Immature natural killer cell (primary cell): ENCODE data around the gene CLEC16A. TPM values are rescaled to one million over a fixed set of nuclear protein-coding genes. Genes with fewer than 3 reads are reported as not detected.

Experiments
- DNase-seq, 3 donors: peaks; one replicate each; pipeline ENCODE4 v3.0.0; 2022; ENCODE audit warnings: mixed read lengths in 1 of 3
- H3K27ac Mint-ChIP-seq, 6 donors: one replicate each; pipeline ENCODE4 v1.8.0; 2020; ENCODE audit warnings: mixed read lengths in 6 of 6, mild to moderate bottlenecking in 5 of 6, inconsistent platforms in 4 of 6, moderate library complexity in 3 of 6
- H3K27me3 Mint-ChIP-seq, 3 donors: one replicate each; pipeline ENCODE4 v1.8.0; 2020 to 2021; ENCODE audit warnings: low read depth in 3 of 3, mild to moderate bottlenecking in 3 of 3, mixed read lengths in 3 of 3, moderate library complexity in 3 of 3, inconsistent platforms in 1 of 3
- H3K36me3 Mint-ChIP-seq, 3 donors: one replicate each; pipeline ENCODE4 v1.8.0; 2020; ENCODE audit warnings: mixed read lengths in 3 of 3, inconsistent platforms in 2 of 3, mild to moderate bottlenecking in 2 of 3
- H3K4me1 Mint-ChIP-seq, 2 donors: one replicate each; pipeline ENCODE4 v1.8.0; 2020; ENCODE audit warnings: inconsistent platforms in 2 of 2, mild to moderate bottlenecking in 2 of 2, mixed read lengths in 2 of 2, moderate library complexity in 1 of 2
- H3K4me3 Mint-ChIP-seq, 5 donors: one replicate each; pipeline ENCODE4 v1.8.0; 2020; ENCODE audit warnings: mild to moderate bottlenecking in 5 of 5, mixed read lengths in 5 of 5, inconsistent platforms in 3 of 5, moderate library complexity in 3 of 5
- H3K9me3 Mint-ChIP-seq, 6 donors: one replicate each; pipeline ENCODE4 v1.8.0; 2020; ENCODE audit warnings: mild to moderate bottlenecking in 6 of 6, mixed read lengths in 6 of 6, inconsistent platforms in 4 of 6, moderate library complexity in 3 of 6
- polyA plus RNA-seq, 3 donors: library from polyadenylated mRNA; unstranded; fragments of 300-500 nt; fragmentation: Illumina TruSeq; gene quantifications; one replicate each; pipeline ENCODE4 v1.2.3, GENCODE V29; 2021

CLEC16A gene
- polyA plus RNA-seq, 3 donors from 2014 or later, result 5.6 to 19.9 (median 5.6) TPM

DNA sequence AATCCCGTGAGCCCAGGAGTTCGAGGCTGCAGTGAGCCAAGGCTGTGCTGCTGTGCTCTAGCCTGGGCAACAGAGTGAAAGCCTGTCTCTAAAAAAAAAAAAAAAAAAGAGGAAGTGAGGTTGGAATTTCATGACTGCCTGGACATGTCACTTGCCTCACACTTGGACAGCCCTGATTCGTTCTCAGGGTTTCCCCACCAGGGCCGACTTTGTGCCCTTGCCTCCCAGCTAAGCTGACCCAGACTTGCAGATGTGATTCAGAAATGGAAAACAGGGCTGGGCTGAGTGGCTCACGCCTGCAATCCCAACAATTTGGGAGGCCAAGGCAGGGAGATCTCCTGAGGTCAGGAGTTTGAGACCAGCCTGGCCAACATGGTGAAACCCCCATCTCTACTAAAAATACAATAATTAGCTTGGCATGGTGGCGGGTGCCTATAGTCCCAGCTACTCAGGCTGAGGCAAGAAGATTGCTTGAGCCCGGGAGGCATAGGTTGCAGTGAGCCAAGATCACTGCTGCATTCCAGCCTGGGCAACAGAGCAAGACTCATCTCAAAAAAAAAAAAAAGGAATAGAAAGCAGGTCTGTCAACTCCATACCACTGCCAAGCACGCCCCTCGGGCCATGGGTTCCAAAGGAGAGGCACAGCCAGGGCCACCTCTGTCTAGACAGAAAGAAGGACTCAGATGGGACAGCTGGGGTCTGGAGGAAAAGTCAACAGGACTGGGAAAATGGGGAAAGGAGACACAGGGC, 264.7 kb downstream of the CLEC16A start:
- H3K27ac Mint-ChIP-seq, result no peak overlapping the region
- H3K4me3 Mint-ChIP-seq, result no peak overlapping the region
- H3K36me3 Mint-ChIP-seq, result no peaks in the 10 kb centered on the region
- peaks cover 0 to 4% (median 0%) of the 10 kb centered on the region in 6 donors for H3K9me3 Mint-ChIP-seq
- H3K4me1 Mint-ChIP-seq, result peaks cover 18 to 19% of the 10 kb centered on the region in 2 donors
- DNase-seq, result no peak
- H3K27me3 Mint-ChIP-seq, result peaks cover 3 to 8% (median 5%) of the 10 kb centered on the region in 3 donors

GRCh38 chr16:11210260-11210659, 265.9 kb downstream of the CLEC16A start:
- Mint-ChIP-seq H3K27me3 (peaks cover 3 to 7% (median 5%) of the 10 kb centered on the region in 3 donors), H3K4me3 (no peak overlapping the region), H3K27ac (no peak overlapping the region)

DNA sequence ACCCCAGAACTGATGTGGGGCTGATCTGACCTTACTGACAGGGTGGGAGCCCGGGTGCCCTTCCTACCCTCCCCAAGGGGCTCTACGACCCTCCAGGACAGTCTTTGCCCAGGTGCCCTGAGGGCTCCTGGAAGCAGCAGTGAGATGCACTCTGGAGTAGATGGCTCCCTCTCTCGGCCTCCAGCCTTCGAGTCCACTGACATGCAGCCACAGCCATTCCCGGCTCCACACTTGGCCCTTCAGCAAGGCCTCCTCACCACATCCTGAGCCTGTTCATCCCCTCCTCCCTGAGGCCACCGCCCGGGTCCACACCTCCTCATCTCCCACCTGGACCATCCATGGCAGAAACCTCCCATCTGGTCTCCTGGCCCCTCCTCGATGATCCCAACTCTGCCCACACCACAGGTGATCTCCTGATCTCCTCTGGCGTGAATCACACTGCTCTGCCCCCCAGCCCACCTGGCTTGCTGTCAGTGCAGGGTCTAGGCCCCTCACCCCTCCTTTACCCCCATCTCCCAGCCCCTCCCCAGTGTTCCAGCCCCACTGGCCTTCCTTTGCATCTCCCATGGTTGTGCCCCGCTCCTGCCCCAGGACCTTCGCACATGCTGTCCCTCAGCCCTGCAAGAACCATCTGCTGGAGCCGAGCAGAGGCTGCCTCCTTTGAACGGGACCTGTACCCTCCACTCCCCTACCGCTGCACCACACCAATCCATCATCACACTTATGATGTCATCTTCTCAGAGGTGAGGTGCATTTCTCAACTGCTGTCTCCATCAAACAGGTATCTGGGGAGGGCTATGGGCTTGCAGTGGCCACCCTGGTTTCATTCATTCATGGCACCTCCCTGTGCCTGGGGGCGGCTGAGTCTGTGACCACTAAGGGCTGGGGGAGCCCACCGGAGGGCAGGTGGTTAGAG, 267.0 kb downstream of the CLEC16A start:
- no peak overlapping the region for H3K27ac Mint-ChIP-seq
- no peak overlapping the region for H3K4me3 Mint-ChIP-seq
- H3K27me3 Mint-ChIP-seq, result peaks cover 3 to 5% (median 5%) of the 10 kb centered on the region in 3 donors
- H3K4me1 Mint-ChIP-seq, result peaks cover 11 to 12% of the 10 kb centered on the region in 2 donors
- H3K36me3 Mint-ChIP-seq, result peaks cover 0 to 6% (median 5%) of the 10 kb centered on the region in 3 donors
- peaks cover 0 to 7% (median 2%) of the 10 kb centered on the region in 6 donors for H3K9me3 Mint-ChIP-seq
- DNase-seq, result no peak

More at GRCh38 chr16:11210260-11210659, 265.9 kb downstream of the CLEC16A start:
- Mint-ChIP-seq H3K36me3 (no peaks in the 10 kb centered on the region), H3K4me1 (peaks cover 15 to 16% of the 10 kb centered on the region in 2 donors), H3K9me3 (peaks cover 0 to 4% (median 0%) of the 10 kb centered on the region in 6 donors)
- no peak for DNase-seq

DNA sequence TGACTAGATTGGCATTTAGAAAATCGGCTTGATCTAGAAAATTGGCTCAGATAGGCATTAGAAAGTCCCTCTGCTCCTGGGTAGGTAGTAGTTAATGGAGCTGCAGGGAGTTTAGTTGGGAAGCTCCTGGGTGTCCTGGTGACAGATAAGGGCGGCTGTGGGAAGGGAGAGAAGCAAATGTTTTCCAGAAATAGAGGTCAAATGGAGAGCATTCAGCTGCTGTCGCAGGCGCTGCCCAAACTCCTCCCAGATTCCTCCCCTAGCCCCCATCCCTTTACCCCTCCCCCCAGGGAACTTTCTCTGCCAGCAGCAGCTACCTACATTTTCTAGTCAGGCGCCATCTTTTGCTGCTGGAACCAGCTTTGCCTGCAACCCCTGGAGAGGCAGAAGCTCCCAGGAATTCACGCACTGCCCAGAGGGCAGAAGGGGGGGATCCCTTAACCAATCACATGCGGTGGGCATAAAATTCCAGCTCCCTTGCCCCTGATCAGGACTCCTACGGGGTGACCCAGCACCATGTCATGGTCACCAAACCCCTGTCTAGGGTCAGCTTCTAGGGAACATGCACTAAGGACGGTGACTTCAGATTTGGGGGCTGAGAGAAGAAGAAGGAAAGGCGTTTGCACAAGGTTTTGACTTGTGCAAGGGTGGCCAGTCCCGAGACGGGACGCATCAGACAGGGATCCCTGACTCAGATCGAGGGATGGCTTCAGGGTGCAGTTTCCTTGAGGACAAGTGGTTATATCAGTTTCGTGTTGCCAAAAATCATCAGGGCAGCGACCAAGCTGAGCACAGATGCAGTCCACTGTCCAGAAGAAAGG, 267.8 kb downstream of the CLEC16A start:
- peaks cover 0 to 7% (median 6%) of the 10 kb centered on the region in 3 donors for H3K36me3 Mint-ChIP-seq
- peaks cover 3% of the 10 kb centered on the region in 2 donors for H3K4me1 Mint-ChIP-seq
- H3K4me3 Mint-ChIP-seq, result no peak overlapping the region
- H3K27ac Mint-ChIP-seq, result no peak overlapping the region
- DNase-seq, result no peak
- peaks cover 0 to 3% (median 2%) of the 10 kb centered on the region in 3 donors for H3K27me3 Mint-ChIP-seq
- H3K9me3 Mint-ChIP-seq, result peaks cover 0 to 6% (median 3%) of the 10 kb centered on the region in 6 donors

GRCh38 chr16:11212798-11213196, 268.4 kb downstream of the CLEC16A start:
- peaks cover 0 to 9% (median 3%) of the 10 kb centered on the region in 6 donors for H3K9me3 Mint-ChIP-seq
- H3K27ac Mint-ChIP-seq, result no peak overlapping the region
- no peak for DNase-seq
- H3K4me1 Mint-ChIP-seq, result no peaks in the 10 kb centered on the region
- peaks cover 0 to 9% (median 7%) of the 10 kb centered on the region in 3 donors for H3K36me3 Mint-ChIP-seq
- no peak overlapping the region for H3K4me3 Mint-ChIP-seq
- peaks cover 0 to 3% (median 1%) of the 10 kb centered on the region in 3 donors for H3K27me3 Mint-ChIP-seq

- H3K9me3 Mint-ChIP-seq, result peaks cover 0 to 13% (median 4%) of the 10 kb centered on the region in 6 donors
Measured at GRCh38 chr16:11213373-11213772, 269.0 kb downstream of the CLEC16A start.

GRCh38 chr16:11213799-11214198, 269.4 kb downstream of the CLEC16A start:
- Mint-ChIP-seq H3K4me1 (peaks cover 2 to 3% of the 10 kb centered on the region in 2 donors), H3K36me3 (peaks cover 0 to 14% (median 7%) of the 10 kb centered on the region in 3 donors), H3K9me3 (peaks cover 0 to 13% (median 5%) of the 10 kb centered on the region in 6 donors), H3K27ac (no peak overlapping the region), H3K4me3 (no peak overlapping the region), H3K27me3 (peaks cover 0 to 3% (median 0%) of the 10 kb centered on the region in 3 donors)
- DNase-seq, result no peak

More at GRCh38 chr16:11213373-11213772, 269.0 kb downstream of the CLEC16A start:
- no peak for DNase-seq
- H3K4me3 Mint-ChIP-seq, result no peak overlapping the region
- no peak overlapping the region for H3K27ac Mint-ChIP-seq
- H3K4me1 Mint-ChIP-seq, result no peaks in the 10 kb centered on the region
- H3K36me3 Mint-ChIP-seq, result peaks cover 0 to 10% (median 7%) of the 10 kb centered on the region in 3 donors
- H3K27me3 Mint-ChIP-seq, result peaks cover 0 to 3% (median under 1%) of the 10 kb centered on the region in 3 donors

DNA sequence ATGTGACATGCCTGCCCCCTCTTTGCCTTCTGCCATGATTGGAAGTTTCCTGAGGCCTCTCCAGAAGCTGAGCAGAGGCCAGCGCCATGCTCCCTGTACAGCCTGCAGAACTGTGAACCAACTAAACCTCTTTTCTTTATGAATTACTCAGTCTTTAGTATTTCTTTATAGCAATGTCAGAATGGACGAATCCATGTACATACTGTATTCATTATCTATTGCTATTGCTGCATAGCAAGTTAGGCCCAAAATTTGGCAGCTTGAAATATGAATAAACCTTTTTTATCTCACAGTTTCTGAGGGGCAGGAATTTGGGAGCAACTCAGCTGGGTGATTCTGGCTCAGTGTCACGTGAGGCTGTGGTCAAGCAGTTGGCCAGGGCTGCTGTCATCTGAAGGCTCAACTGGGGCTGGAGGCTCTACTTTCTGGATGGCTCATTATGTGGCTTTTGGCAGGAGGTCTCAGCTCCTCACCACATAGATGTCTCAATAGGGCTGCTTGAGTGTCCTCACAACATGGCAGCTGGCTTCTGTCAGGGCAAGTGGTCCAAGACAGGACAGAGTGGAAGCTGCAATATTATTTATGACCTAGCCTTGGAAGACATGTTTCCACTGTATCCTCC, 271.7 kb downstream of the CLEC16A start:
- DNase-seq, result no peak
- Mint-ChIP-seq H3K4me3 (no peak overlapping the region), H3K4me1 (peaks cover 7 to 8% of the 10 kb centered on the region in 2 donors), H3K27ac (peak overlapping the region in 1 of 6 donors; percentile 50), H3K27me3 (peaks cover 2 to 5% (median 3%) of the 10 kb centered on the region in 3 donors), H3K9me3 (peaks cover 0 to 13% (median 6%) of the 10 kb centered on the region in 6 donors), H3K36me3 (peaks cover 0 to 14% (median 7%) of the 10 kb centered on the region in 3 donors)

DNA sequence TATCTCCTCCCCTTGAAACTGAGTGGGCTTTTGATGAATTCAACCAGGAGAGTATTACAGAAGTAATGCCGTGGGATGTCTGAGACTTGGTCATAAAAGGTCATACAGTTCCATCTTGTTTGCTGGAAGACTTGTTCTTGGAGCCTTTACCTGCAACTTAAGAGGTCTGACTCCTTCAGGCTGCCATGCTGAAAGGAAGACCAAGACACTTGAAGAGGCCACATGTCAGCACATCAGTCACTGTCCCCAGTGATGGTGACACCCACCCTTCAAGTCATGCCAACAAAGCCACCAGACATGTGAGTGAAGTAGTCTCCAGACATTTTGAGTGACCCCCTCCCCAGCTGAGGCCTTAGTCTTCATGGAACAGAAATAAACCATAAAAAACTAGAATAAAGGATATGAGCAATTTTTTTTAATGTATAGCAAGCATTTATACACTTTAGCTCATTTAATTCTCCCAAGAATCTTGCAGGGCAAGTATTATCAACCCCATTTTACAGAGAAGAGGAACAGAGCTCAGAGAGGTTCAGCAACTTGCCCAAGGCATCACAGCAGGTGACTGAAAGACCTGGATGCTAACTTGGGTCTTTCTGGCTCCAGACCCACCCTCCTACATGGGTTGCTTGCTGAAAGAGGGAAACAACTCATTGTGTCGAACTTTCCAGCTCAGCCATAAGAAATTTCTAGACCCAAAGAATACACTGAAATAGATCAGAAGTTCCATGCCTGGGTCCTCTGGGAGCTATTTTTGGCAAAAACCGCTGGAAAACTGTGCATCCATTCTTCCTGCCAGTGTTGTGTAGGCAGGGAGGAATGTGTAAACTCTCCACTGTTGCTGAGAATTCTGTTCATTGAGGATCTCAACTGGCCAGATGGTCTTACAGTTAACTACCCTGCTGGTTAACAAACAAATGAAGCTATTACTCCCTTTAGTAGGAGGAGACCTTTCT, 273.6 kb downstream of the CLEC16A start:
- Mint-ChIP-seq H3K27ac (no peak overlapping the region), H3K9me3 (peaks cover 0 to 13% (median 6%) of the 10 kb centered on the region in 6 donors), H3K27me3 (peaks cover 2 to 3% (median 2%) of the 10 kb centered on the region in 3 donors), H3K4me1 (peaks cover 11 to 13% of the 10 kb centered on the region in 2 donors), H3K4me3 (no peak overlapping the region), H3K36me3 (peaks cover 0 to 14% (median 7%) of the 10 kb centered on the region in 3 donors)
- no peak for DNase-seq

DNA sequence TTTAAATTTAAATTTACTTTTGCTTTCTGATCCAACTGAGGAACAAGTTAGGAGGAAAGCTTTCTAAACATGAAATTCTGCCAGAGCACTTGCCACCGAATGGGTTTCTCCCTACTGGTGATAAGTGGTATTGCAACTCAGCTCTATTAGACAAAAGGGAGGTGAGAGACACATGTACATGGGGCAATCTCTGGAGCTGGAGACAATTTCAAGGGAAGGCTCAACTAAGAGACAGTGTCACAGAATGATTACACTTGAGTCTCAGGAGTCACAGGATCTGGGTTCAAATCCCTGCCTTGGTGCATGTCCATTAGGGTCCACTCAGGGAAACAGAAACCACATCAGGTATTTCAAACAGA, 274.2 kb downstream of the CLEC16A start:
- peaks cover 0 to 13% (median 6%) of the 10 kb centered on the region in 6 donors for H3K9me3 Mint-ChIP-seq
- H3K4me1 Mint-ChIP-seq, result peaks cover 14 to 18% of the 10 kb centered on the region in 2 donors
- peaks cover 2 to 3% (median 2%) of the 10 kb centered on the region in 3 donors for H3K27me3 Mint-ChIP-seq
- no peak overlapping the region for H3K4me3 Mint-ChIP-seq
- no peak overlapping the region for H3K27ac Mint-ChIP-seq
- no peak for DNase-seq
- peaks cover 0 to 14% (median 7%) of the 10 kb centered on the region in 3 donors for H3K36me3 Mint-ChIP-seq

- H3K27me3 Mint-ChIP-seq, result peaks cover 2 to 3% (median 3%) of the 10 kb centered on the region in 3 donors
- peaks cover 0 to 13% (median 6%) of the 10 kb centered on the region in 6 donors for H3K9me3 Mint-ChIP-seq
- H3K4me1 Mint-ChIP-seq, result peaks cover 19 to 23% of the 10 kb centered on the region in 2 donors
- DNase-seq, result no peak
- peaks cover 0 to 14% (median 7%) of the 10 kb centered on the region in 3 donors for H3K36me3 Mint-ChIP-seq
- H3K27ac Mint-ChIP-seq, result peak overlapping the region in 1 of 6 donors; percentile 40
- H3K4me3 Mint-ChIP-seq, result no peak overlapping the region
Measured at GRCh38 chr16:11219178-11219577, 274.8 kb downstream of the CLEC16A start.
